H9 (cell line): ENCODE measurements around the gene FXYD6. TPM values are rescaled to one million over a fixed set of nuclear protein-coding genes. Genes with fewer than 3 reads are reported as not detected.

Experiments
- DNase-seq: peaks from one replicate; pipeline ENCODE4 v3.0.0-alpha.2; 2017
- H2AFZ ChIP-seq: one replicate; pipeline ENCODE4 v1.6.1; 2013; ENCODE audit warnings: mild to moderate bottlenecking, low read length, control low read depth, moderate library complexity
- H2AK5ac ChIP-seq: 2 replicates; pipeline ENCODE4 v1.6.1; 2013; ENCODE audit warnings: low read length, control low read depth, mixed read lengths; ENCODE audit not compliant: insufficient read length
- H2BK120ac ChIP-seq: one replicate; pipeline ENCODE4 v1.6.1; 2013; ENCODE audit warnings: low read depth, mild to moderate bottlenecking, low read length, control low read depth, inconsistent platforms; ENCODE audit not compliant: poor library complexity, severe bottlenecking
- H2BK12ac ChIP-seq: 2 replicates; pipeline ENCODE4 v1.6.1; 2013; ENCODE audit warnings: low read length, control low read depth, mixed read lengths, low read depth; ENCODE audit not compliant: insufficient read length
- H2BK15ac ChIP-seq: 2 replicates; pipeline ENCODE4 v1.6.1; 2013; ENCODE audit warnings: low read depth, low read length, control low read depth
- H2BK20ac ChIP-seq: one replicate; pipeline ENCODE4 v1.6.1; 2013; ENCODE audit warnings: low read depth, mild to moderate bottlenecking, low read length, control low read depth, inconsistent platforms; ENCODE audit not compliant: poor library complexity, severe bottlenecking
- H2BK5ac ChIP-seq: 2 replicates; pipeline ENCODE4 v1.6.1; 2013; ENCODE audit warnings: low read length, control low read depth, mixed read lengths; ENCODE audit not compliant: insufficient read length
- H3K14ac ChIP-seq: 2 replicates; pipeline ENCODE4 v1.6.1; 2013; ENCODE audit warnings: low read length, control low read depth; ENCODE audit not compliant: insufficient read depth
- H3K18ac ChIP-seq: 2 replicates; pipeline ENCODE4 v1.6.1; 2013; ENCODE audit warnings: low read depth, mild to moderate bottlenecking, mixed read lengths, low read length, control low read depth; ENCODE audit not compliant: insufficient read length
- H3K23ac ChIP-seq: 2 replicates; pipeline ENCODE4 v1.6.1; 2013; ENCODE audit warnings: low read length, control low read depth, mixed read lengths, low read depth; ENCODE audit not compliant: insufficient read length
- H3K23me2 ChIP-seq: 2 replicates; pipeline ENCODE4 v1.6.1; 2013; ENCODE audit warnings: low read depth, mild to moderate bottlenecking, mixed read lengths, low read length, control low read depth; ENCODE audit not compliant: insufficient read length, poor library complexity, severe bottlenecking
- H3K27ac ChIP-seq: 2 replicates; pipeline ENCODE4 v1.5.1; 2013; ENCODE audit warnings: low read length, control low read depth, mixed read lengths, low read depth; ENCODE audit not compliant: insufficient read length
- H3K27me3 ChIP-seq: 2 replicates; pipeline ENCODE4 v1.6.1; 2013; ENCODE audit warnings: low read length, control low read depth, inconsistent platforms; ENCODE audit not compliant: insufficient read depth
- H3K4ac ChIP-seq: 2 replicates; pipeline ENCODE4 v1.6.1; 2013; ENCODE audit warnings: low read depth, mild to moderate bottlenecking, control low read depth, inconsistent platforms, low read length, moderate library complexity
- H3K4me1 ChIP-seq: 2 replicates; pipeline ENCODE4 v1.6.1; 2013; ENCODE audit warnings: low read length, control low read depth, inconsistent platforms; ENCODE audit not compliant: insufficient read depth
- H3K4me2 ChIP-seq: 2 replicates; pipeline ENCODE4 v1.6.1; 2013; ENCODE audit warnings: low read length, control low read depth, mixed read lengths; ENCODE audit not compliant: insufficient read length, insufficient read depth
- H3K56ac ChIP-seq: 2 replicates; pipeline ENCODE4 v1.6.1; 2013; ENCODE audit warnings: low read depth, mild to moderate bottlenecking, mixed read lengths, low read length, control low read depth; ENCODE audit not compliant: insufficient read length
- H3K79me1 ChIP-seq: 2 replicates; pipeline ENCODE4 v1.6.1; 2013; ENCODE audit warnings: low read depth, mild to moderate bottlenecking, moderate library complexity, low read length, control low read depth, inconsistent platforms; ENCODE audit not compliant: insufficient read depth, poor library complexity, severe bottlenecking
- H3K79me2 ChIP-seq: 2 replicates; pipeline ENCODE4 v1.6.1; 2013; ENCODE audit warnings: low read length, control low read depth, inconsistent platforms; ENCODE audit not compliant: insufficient read depth
- H3K9ac ChIP-seq: 2 replicates; pipeline ENCODE4 v1.6.1; 2013; ENCODE audit warnings: low read length, control low read depth, mixed read lengths; ENCODE audit not compliant: insufficient read length; ENCODE audit errors: extremely low read depth
- H3K9me3 ChIP-seq: one replicate; pipeline ENCODE4 v1.6.1; 2013; ENCODE audit warnings: low read depth, low read length, inconsistent platforms; ENCODE audit not compliant: control insufficient read depth
- H3T11ph ChIP-seq: one replicate; pipeline ENCODE4 v1.6.1; 2013; ENCODE audit warnings: mild to moderate bottlenecking, low read length, control low read depth, inconsistent platforms
- H4K20me1 ChIP-seq: one replicate; pipeline ENCODE4 v1.6.1; 2013; ENCODE audit not compliant: control insufficient read depth, insufficient read length, insufficient read depth
- H4K5ac ChIP-seq: 2 replicates; pipeline ENCODE4 v1.6.1; 2013; ENCODE audit warnings: low read depth, mild to moderate bottlenecking, mixed read lengths, low read length, control low read depth; ENCODE audit not compliant: insufficient read length
- H4K8ac ChIP-seq: replicated peaks from 2 replicates; pipeline ENCODE4 v1.6.1; 2013; ENCODE audit warnings: low read length, control low read depth, mixed read lengths, low read depth; ENCODE audit not compliant: insufficient read length
- H4K91ac ChIP-seq: 2 replicates; pipeline ENCODE4 v1.6.1; 2013; ENCODE audit warnings: low read depth, mild to moderate bottlenecking, moderate library complexity, mixed read lengths, low read length, control low read depth; ENCODE audit not compliant: insufficient read length
- H3K27ac Mint-ChIP-seq, 3 experiments: 2 replicates in 2 of 3; 3 replicates in 1 of 3; pipeline ENCODE4 v1.8.0; 2020 to 2021; ENCODE audit warnings: mixed read lengths in 3 of 3, mild to moderate bottlenecking in 1 of 3, moderate library complexity in 1 of 3
- H3K27me3 Mint-ChIP-seq: 2 replicates; pipeline ENCODE4 v1.8.0; 2021; ENCODE audit warnings: low read depth, mild to moderate bottlenecking, moderate library complexity, mixed read lengths
- H3K36me3 Mint-ChIP-seq, 3 experiments: 2 replicates in 2 of 3; 3 replicates in 1 of 3; pipeline ENCODE4 v1.8.0; 2020 to 2021; ENCODE audit warnings: low read depth in 3 of 3, mixed read lengths in 3 of 3; ENCODE audit not compliant: insufficient read depth in 1 of 3
- H3K4me1 Mint-ChIP-seq, 2 experiments: 2 replicates each; pipeline ENCODE4 v1.8.0; 2020; ENCODE audit warnings: mixed read lengths in 2 of 2
- H3K4me3 Mint-ChIP-seq, 2 experiments: 2 replicates in 1 of 2; 3 replicates in 1 of 2; pipeline ENCODE4 v1.8.0; 2020 to 2021; ENCODE audit warnings: mild to moderate bottlenecking in 2 of 2, mixed read lengths in 2 of 2, moderate library complexity in 1 of 2
- H3K9me3 Mint-ChIP-seq, 2 experiments: 2 replicates in 1 of 2; 3 replicates in 1 of 2; pipeline ENCODE4 v1.8.0; 2020; ENCODE audit warnings: mild to moderate bottlenecking in 2 of 2, mixed read lengths in 2 of 2, moderate library complexity in 1 of 2
- WGBS: extraction: QIAGEN DNeasy Blood & Tissue Kit; methylation state at CpG from one replicate; pipeline ENCODE4 v1.1.7; 2013; ENCODE audit warnings: missing lambda C conversion rate, low lambda C conversion rate, mixed read lengths; ENCODE audit not compliant: insufficient read length; ENCODE audit errors: extremely low coverage; 5-methylcytosine and 5-hydroxymethylcytosine counted together
- total RNA-seq: library from RNA; stranded (reverse); gene quantifications from 2 replicates; pipeline ENCODE4 v1.2.1, GENCODE V29; 2021
- TF ChIP-seq, protein P1 (sequence below): fragments of 200-600 bp; sonication (generic); conservative IDR thresholded peaks from 3 replicates; pipeline ENCODE4 v1.8.0; 2021; ENCODE audit warnings: antibody characterized with exemption, mild to moderate bottlenecking

The FXYD6 gene
- total RNA-seq, 1 experiment from 2014 or later, result 18.3 TPM

DNA sequence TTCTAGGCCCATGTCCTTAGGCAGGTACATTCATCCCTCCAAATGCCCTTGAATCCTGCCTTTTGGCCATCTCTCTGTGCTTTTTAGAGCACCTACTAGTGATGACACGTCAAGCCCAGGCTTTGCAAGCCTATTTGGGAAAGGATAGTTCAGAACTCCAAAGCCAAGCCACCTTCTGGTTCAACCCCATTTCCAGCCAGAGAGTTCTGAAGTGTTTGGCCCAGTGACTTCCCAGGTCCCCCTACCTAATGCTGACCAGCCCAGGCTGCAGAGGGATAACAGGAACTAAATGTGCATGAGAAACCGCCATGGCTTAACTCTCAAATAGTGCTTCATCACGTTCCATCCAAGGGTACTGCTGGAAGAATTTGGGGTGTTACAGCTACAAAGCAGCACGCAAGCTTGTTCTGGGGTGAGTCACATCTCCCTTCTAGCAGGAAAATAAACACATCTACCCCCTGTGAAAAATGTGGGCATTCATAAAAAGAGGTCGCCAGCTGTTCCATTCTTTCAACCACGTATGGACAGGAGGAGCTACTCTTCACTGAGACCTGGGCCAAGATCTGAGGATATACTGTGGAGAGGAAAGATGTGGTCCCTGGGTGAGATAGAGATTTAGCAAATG is 2.0 kb upstream of the FXYD6 start:
- Mint-ChIP-seq H3K4me3 (no peak overlapping the region; a peak in 1 of 5 replicates), H3K27me3 (peaks cover 84% of the 10 kb centered on the region), H3K4me1 (peaks cover 46 to 48% of the 10 kb centered on the region in 2 experiments), H3K36me3 (peaks cover 0 to 2% (median 0%) of the 10 kb centered on the region in 3 experiments; a peak in 1 of 7 replicates), H3K27ac (no peak overlapping the region), H3K9me3 (no peaks in the 10 kb centered on the region)
- no peaks in the 10 kb centered on the region; the same call in 1 of the 2 replicates for H3K27me3 ChIP-seq
- TF ChIP-seq, protein P1, sequence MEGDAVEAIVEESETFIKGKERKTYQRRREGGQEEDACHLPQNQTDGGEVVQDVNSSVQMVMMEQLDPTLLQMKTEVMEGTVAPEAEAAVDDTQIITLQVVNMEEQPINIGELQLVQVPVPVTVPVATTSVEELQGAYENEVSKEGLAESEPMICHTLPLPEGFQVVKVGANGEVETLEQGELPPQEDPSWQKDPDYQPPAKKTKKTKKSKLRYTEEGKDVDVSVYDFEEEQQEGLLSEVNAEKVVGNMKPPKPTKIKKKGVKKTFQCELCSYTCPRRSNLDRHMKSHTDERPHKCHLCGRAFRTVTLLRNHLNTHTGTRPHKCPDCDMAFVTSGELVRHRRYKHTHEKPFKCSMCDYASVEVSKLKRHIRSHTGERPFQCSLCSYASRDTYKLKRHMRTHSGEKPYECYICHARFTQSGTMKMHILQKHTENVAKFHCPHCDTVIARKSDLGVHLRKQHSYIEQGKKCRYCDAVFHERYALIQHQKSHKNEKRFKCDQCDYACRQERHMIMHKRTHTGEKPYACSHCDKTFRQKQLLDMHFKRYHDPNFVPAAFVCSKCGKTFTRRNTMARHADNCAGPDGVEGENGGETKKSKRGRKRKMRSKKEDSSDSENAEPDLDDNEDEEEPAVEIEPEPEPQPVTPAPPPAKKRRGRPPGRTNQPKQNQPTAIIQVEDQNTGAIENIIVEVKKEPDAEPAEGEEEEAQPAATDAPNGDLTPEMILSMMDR, result no peak
- H3K9ac ChIP-seq, result no peak overlapping the region
- DNase-seq, result no peak
- H2BK5ac ChIP-seq, result no peak overlapping the region
- no peak overlapping the region for H4K91ac ChIP-seq
- H3K56ac ChIP-seq, result no peak overlapping the region
- H2BK120ac ChIP-seq, result no peak overlapping the region
- peaks cover 19% of the 10 kb centered on the region for H3K23me2 ChIP-seq
- H2BK12ac ChIP-seq, result no peak overlapping the region
- no peak overlapping the region for H3K14ac ChIP-seq
- H3K4me2 ChIP-seq, result no peak overlapping the region
- no peak overlapping the region for H3K23ac ChIP-seq
- no peaks in the 10 kb centered on the region for H3K9me3 ChIP-seq
- H3K4ac ChIP-seq, result no peak overlapping the region
- H4K5ac ChIP-seq, result no peak overlapping the region
- H2AK5ac ChIP-seq, result no peak overlapping the region
- no peak overlapping the region for H3K27ac ChIP-seq
- no peaks in the 10 kb centered on the region for H3K79me2 ChIP-seq
- no peaks in the 10 kb centered on the region for H4K20me1 ChIP-seq
- H2AFZ ChIP-seq, result no peak overlapping the region
- no peak overlapping the region for H3T11ph ChIP-seq
- no peak overlapping the region for H3K18ac ChIP-seq
- H3K4me1 ChIP-seq, result peaks cover 8% of the 10 kb centered on the region; the same call in 1 of the 2 replicates
- H3K79me1 ChIP-seq, result no peaks in the 10 kb centered on the region
- WGBS, result no CpG with 5 or more reads among the region's 6 CpGs
- no peak overlapping the region for H2BK15ac ChIP-seq
- H4K8ac ChIP-seq, result no peak overlapping the region
- no peak overlapping the region for H2BK20ac ChIP-seq
